HG03442 (cell line): ENCODE measurements around the gene KCNS3.

Source experiments
- ATAC-seq: cut with Tn5 transposase; IDR thresholded peaks from one replicate; pipeline ENCODE4 v1.9.1; 2021; ENCODE audit warnings: mild to moderate bottlenecking, moderate library complexity; ENCODE audit not compliant: unreplicated experiment

KCNS3 gene

DNA sequence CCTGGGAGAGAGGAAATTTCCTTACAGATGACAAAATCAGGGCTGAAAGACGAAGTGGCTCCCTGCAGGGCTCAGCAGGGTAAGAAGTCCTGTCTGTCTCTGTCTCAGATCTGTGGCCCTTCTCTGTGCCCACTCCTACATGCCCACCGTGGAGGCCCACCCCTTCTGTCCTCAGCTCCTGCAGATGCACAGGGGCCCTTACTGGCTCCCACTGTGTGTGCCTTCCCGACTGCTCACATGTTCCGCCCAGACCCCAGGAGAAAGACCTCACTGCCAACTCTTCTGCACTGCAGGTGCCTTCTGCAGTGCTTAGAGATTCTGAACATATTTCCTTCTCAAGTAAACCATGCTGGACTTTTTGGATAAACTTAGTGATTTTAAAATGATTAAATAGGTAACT is 1.9 kb upstream of the KCNS3 start:
- no peak for ATAC-seq

GRCh38 chr2:17877811-17878280 is 621 bp upstream of the KCNS3 start:
- peak; percentile 30 for ATAC-seq

DNA sequence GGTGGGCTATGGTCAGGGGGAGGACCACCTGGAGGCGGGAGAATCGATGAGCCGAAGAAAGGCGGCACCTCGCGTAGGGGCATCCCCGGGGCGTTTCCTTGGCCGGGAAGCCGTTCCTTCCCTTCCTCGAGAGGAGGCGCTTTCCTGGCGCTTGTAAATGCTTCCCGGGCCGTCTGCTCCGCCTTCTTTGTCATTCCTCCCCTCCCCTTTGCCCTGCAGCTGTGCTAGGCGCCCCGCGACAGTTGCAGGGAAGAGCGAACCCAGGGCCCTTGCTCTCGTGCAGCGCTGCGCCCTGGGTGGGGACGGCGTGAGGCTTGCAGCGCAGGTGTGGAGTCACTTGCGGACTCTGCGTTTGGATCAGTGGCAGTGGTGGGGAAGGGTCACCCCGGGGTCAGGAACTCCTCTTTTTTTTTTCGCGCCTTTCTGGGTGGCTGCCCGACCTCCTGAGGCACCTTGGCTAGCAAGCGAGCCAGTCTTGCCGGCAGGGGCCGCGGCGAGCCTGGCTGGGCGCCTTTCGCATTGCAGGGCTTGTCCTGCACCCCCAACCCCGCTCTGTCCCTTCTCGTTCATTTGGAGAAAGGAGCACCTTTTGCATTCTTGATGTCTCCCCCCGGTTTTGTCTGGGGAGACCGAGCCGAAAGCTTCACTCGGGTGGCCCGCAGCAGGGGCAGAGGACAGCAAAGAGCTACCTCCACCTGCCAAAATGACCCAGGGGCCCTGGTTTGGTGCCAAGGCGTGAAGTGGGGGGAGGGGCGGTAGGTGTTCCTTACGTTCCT is 858 bp downstream of the KCNS3 start:
- ATAC-seq: no peak

GRCh38 chr2:17879913-17880274 is 1.4 kb downstream of the KCNS3 start:
- ATAC-seq: no peak

GRCh38 chr2:17892770-17893534 is 14.5 kb downstream of the KCNS3 start:
- ATAC-seq: no peak

- ATAC-seq: no peak
Observed at GRCh38 chr2:17894005-17894404, 15.5 kb downstream of the KCNS3 start.

DNA sequence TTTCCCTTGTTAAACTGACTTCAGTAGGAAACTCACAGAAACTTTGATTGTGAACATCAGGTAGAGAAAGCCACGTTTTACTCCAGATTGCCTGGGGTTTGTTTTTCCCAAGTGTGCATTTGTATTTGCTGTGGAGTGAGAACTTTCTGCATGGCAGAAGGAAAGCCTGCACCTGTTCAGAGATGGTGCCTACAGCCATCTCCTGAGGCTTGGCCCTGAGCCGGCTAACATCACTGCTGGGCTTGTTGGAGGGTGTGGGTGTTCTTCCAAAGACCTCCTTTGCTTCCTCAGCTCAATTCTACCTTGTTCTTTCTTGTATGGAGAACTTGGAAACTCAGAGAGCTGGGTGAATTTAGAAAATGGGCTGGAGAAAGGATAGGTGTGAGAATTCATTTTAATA is 16.1 kb downstream of the KCNS3 start:
- ATAC-seq: no peak

DNA sequence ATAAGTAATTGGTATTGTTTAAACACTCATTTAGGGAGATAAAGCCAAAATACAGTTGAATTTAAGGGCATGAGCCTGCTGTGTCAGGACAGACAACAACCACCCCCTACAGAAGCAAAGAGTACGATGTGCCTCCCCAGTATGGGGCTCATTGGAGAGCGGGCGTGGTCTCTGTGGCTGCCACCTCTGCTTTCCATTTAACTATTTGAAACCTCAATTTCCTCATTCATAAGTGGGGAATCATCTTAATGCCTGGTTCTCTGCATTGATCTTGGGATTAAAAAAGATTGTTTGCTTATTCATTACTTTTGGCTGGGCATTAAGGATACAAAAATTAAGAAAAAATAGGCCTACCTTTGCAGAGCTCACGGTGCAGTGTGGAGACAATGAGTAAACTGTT is 21.4 kb downstream of the KCNS3 start:
- ATAC-seq: no peak

DNA sequence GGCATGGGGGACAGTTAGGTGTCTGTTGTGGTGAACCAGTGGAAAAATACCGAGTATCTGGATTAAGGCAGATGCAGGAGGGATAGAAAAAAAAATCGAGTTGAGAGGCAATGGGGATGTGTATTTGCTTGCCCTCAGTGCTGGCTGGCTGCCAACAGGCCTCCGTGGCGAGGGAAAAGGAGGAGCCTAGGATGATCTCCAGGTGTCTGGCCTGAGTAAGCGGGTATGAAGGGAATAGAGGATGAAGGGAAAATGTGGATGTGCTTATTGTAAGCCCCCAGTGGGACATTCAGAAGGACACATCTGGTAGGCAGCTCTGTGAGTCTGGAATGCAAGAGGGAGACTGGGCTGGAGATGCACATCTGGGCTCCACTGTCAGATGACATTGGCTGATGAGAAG is 22.8 kb downstream of the KCNS3 start:
- ATAC-seq: no peak

GRCh38 chr2:17910980-17911379 is 32.5 kb downstream of the KCNS3 start:
- ATAC-seq: no peak

DNA sequence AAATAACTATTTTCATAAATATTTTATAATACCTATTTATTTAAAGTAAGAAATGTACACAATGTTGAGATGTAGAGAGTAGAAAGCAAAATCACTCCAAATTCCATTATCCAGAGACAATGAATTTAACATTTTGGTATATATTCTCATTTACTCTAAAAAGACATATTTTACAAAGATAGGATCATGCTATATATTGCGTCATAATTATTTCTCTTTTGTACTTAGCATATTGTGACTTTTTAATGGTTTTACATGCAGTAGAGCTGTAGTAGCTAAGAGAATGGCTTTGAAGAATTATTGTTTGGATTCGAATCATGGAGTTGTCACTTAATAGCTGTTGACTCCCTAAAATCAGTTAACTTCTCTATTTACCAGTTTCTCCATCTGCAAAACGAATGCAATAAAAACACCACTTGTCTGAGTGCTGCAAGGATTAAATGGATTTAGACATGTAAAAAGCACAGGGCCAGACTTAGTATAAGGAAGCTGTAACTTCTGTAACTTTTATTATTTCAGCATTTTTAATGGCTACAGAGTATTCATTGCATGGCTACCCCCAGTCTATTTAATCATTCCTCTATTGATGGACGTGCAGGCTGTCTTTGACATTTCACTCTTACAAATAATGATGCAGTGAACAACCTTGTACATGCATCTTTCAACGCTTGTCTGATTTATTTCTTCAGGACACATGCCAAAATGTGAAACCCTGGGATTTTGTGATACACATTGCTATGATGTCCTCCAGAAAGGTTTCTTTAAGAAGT is 33.2 kb downstream of the KCNS3 start:
- peak; percentile 19 for ATAC-seq

- ATAC-seq: peak; percentile 99
Observed at GRCh38 chr2:17912266-17912691, 33.8 kb downstream of the KCNS3 start.

DNA sequence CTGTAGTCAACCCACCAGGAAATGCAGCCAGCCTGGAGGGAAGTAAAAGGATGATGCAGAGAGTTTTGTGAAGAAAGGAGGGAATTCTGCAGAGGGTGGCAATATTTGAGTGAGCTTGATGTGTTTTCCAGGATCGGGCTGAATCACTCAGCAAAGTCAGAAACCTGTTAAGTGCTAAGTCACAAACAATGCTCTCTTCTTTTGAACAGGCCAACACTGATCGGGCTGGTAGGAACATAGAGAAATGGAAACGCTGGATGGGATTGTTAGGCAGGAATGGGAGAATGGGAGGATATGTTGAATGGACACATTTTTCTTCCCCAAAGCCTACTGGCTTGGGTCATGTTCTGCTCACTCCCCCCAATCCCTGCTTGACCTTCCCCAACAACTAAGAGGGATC is 36.6 kb downstream of the KCNS3 start:
- no peak for ATAC-seq

DNA sequence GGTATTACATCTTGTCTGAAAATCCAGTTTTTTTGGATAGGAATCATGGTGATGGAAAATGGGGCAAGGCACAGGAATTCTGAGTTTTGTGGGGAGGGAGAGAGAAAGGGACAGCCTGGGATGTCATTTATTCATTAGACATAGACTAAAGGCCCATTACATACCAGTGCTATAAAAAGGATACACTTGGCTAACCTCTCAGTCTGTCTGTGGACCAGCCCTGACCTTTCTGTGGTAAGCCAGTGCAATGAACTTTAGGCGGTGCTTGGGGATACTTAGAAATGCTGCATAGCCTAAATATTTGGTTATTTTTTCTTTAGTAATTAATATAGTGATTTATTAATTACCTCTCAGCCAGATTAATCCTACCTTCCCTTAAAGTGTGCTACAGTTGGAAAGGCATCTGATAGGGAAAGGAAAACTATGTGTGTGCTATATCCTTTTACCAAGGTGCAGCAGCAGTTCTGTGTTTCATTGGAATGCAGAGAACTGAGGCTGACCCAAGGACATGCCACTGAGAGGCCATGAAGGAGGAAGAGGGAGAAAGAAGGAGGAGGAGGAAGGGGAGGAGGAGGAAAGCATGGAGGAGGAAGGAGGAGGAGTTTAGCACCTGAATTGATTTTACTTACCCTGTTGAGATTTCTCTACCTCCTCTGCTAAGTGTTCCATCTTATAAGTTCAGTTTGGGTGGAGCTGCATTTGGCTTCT is 37.5 kb downstream of the KCNS3 start:
- ATAC-seq: no peak

GRCh38 chr2:17916584-17916983 is 38.1 kb downstream of the KCNS3 start:
- no peak for ATAC-seq

GRCh38 chr2:17918789-17919188 is 40.3 kb downstream of the KCNS3 start:
- ATAC-seq: no peak

- no peak for ATAC-seq
Observed at GRCh38 chr2:17930773-17931172, 52.3 kb downstream of the KCNS3 start.

GRCh38 chr2:17933256-17933655 is 54.8 kb downstream of the KCNS3 start:
- ATAC-seq: no peak

- ATAC-seq: no peak
Observed at GRCh38 chr2:17934721-17935120, 56.3 kb downstream of the KCNS3 start.

GRCh38 chr2:17935242-17935885 is 56.9 kb downstream of the KCNS3 start:
- no peak for ATAC-seq
